ENCODE results near the gene PLEKHG3.

The PLEKHG3 gene

GRCh38 chr14:64728856-64729255, 24.6 kb downstream of the PLEKHG3 start:
- DNase-seq = no peak

GRCh38 chr14:64729386-64730060, 25.3 kb downstream of the PLEKHG3 start:
- DNase-seq = no peak

GRCh38 chr14:64730061-64730440, 25.8 kb downstream of the PLEKHG3 start:
- DNase-seq = no peak

DNA sequence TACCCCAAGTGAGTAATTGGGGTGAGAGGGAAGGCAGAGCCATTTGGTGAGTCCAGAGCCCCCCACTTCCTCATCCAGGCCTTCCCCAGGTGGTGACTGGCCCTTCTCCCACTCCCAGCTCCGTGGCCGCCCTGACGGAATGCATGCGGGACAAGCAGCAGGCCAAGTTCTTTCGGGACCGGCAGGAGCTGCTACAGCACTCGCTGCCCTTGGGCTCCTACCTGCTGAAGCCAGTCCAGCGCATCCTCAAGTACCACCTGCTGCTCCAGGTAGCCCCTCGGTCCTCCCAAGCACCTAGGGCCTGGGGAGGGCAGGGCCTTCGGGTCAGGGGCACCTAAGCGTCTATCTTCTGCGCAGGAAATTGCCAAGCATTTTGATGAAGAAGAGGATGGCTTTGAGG, 26.5 kb downstream of the PLEKHG3 start:
- no peak for DNase-seq

DNA sequence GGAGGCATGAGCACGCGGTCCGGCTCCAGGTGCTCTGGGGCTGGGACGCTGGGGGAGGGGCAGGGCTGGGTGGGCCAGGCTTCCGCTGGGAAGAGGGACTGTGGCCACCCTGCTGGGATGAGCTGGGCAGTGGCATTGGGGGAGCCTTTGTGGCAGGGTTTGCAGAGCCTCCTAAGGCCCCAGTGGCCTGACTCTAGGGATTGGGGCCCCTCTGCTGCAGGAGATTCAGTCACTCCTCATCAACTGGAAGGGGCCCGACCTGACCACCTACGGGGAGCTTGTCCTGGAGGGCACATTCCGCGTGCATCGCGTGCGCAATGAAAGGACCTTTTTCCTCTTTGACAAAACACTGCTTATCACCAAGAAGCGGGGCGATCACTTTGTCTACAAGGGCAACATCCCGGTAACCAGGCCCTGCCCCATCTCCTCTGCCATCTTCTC, 26.9 kb downstream of the PLEKHG3 start:
- DNase-seq = no peak

GRCh38 chr14:64732066-64732465, 27.8 kb downstream of the PLEKHG3 start:
- no peak for DNase-seq

DNA sequence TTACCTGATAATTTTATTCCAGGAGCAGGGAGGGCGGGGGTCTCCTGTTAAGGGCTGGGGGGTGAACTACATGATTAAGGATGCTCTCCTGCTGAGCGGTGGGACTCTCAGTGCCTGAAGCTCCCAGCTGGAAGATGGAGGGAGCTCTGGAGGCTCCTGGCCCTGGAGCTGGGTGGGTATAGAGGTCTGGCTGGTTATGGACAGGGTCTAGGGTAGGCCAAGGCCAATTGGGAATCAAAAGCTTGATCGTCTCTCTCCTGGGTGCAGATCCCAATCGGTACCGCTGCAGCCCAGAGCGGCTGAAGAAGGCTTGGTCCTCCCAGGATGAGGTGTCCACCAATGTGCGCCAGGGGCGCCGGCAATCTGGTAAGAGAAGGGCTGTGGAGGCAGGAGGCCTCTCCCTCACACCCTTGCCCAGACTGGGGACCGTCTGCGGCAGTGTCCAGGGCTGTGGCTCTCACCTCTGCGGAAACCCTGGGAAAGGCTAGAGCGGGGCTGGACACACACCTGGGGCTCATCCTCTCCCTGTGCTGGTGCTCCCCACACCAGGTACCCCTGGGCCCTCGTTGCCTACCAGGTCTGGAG, 28.4 kb downstream of the PLEKHG3 start:
- DNase-seq = no peak

DNA sequence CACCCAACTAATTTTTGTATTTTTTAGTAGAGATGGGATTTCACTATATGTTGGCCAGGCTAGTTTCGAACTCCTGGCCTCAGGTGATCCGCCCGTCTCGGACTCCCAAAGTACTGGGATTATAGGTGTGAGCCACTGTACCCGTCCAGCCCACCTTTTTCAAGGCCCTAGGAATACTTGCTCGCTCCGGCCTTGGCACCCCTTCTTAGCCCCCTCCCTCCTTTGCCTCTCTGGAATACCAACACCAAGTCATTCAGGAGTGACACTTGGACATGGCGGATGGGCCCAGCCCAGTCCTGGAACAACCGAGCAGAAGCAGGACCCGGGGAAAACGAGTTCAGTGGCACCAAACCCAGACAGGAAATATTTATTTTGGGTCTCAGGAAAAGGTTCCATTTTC, 29.1 kb downstream of the PLEKHG3 start:
- no peak for DNase-seq

- DNase-seq = no peak
These were observed 29.7 kb downstream of the PLEKHG3 start for GRCh38 chr14:64733899-64734298.

DNA sequence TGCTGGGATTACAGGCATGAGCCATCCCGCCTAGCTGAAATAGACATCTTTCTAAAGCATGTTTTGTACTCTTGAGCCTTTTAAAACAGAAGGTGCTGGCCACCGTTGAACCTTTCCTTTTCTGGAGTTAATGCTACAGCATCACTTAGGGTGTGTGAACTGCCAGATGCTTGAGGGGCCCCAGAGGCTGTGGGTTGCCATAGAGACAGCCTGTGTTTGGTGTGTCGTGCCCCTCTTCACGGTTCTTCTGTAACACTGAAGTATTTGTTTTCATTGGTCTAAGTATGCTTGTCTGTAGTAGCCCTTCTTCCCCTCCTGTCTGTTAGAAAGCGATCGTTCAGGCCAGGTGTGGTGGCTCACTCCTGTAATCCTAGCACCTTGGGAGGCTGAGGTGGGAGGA, 30.8 kb downstream of the PLEKHG3 start:
- no peak for DNase-seq

DNA sequence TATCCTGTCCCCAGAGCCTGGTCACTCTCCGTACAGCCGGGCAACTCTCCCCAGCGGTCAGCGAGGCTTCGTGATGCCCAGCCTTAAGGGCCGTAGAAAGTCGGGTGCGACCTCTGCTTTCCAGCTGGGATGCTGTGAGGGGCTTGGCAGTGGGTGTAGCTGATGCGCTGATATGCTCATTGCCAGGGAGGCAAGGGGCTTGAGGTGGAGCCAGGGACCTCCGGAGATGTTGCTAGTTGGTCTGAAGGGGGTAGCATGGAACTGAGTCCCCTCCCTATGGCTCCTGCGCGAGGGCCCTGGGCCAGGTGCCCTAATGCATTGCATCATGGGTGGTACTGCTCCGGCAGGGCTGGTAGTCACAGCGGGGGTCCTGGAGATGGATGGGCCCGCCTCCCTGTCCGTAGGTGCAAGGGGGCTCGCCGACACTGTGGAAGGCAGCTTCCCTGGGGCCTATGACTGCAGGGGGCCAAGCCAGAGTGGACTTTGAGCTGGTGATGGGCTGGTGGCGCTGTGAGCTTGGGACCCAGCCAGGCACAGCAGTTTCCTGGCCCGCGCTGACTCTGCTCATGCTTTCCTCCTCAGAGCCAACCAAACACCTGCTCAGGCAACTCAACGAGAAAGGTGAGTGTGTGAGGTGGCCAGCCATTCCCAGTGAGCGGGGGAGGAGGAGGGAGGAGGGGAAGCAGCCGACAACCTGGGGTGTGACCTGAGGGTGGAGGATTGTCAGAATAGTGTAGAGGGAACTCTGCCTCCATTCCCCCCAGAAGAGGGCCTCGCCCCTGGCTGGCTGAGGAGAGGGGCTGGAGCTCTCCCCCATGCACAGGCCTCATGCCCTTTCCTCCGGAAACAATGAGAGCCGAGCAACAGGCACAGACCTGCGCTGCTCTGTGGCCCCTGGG, 32.3 kb downstream of the PLEKHG3 start:
- DNase-seq = no peak

DNA sequence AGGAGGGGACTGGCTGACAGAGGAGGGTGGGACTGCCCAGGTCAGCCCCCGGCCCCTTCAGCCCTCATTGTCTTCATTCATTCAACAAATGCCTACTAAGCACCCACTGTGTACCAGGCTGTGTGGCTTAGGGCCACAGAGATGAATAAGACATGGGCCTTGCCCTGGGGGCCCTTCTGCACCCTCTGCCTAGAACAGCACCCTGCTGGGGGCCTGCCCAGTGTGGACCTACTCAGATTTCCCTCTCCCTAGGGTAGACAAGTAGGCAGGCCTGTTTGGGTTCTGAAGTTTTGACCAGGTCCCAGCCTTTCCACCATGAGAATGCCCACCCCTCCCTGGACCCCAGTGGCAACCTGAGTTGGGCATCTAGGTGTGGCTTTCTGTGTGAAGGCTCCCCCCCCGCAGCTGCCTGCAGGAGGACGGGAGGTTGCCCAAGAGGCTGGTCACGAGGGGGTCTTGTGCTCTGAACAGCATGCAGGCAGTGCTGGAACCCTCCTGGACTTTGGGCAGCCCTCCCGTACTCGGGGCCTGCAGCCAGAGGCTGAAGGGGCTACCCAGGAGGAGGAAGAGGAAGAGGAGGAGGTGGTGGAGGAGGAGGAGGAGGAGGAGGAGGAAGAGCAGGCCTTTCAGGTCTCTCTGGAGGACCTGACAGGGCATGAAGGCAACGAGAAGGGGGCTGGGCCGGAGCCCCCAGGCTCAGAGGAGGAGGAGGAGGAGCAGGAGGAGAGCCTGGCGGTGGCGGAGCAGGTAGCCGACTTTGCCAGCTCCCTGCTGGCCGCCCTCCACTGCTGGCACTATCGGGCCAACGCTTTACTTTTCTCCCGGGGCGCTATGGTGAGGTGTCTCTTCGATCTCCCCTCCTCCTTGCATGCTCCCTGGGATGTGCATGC, 33.4 kb downstream of the PLEKHG3 start:
- DNase-seq = no peak

DNA sequence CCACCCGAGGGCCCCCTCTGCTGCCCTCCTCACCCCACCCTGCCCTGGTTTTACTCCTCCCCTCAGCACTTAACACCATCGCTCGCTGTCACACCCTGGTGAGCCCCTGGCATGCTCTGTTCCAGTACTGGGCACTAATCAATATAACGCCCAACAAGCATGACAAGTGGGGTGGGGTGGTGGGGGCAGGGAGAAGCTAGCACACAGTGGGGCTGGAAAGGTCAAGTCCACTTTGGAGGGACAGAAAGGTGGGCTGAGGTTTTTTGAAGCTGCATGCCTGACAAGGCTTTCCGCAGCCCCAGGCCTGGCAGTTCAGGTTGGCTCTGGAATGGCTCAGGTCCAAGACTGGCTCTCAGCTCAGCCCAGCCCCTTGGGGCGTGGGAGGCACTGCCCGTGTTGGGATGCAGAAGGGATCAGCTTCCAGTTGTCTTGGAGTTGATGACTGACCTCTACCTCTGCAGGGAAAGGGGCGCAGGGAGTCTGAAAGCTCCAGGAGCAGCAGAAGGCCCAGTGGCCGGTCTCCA, 34.1 kb downstream of the PLEKHG3 start:
- no peak for DNase-seq

GRCh38 chr14:64741200-64741599, 37.0 kb downstream of the PLEKHG3 start:
- DNase-seq = no peak

DNA sequence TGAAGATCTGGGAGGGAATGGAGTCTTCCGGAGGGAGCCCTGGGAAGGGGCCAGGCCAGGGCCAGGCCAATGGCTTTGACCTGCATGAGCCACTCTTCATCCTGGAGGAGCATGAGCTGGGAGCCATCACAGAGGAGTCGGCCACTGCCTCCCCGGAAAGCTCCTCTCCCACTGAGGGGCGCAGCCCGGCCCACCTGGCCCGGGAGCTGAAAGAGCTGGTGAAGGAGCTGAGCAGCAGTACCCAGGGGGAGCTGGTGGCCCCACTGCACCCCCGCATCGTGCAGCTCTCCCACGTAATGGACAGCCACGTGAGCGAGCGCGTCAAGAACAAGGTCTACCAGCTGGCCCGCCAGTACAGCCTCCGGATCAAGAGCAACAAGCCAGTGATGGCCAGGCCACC, 37.7 kb downstream of the PLEKHG3 start:
- DNase-seq = no peak

DNA sequence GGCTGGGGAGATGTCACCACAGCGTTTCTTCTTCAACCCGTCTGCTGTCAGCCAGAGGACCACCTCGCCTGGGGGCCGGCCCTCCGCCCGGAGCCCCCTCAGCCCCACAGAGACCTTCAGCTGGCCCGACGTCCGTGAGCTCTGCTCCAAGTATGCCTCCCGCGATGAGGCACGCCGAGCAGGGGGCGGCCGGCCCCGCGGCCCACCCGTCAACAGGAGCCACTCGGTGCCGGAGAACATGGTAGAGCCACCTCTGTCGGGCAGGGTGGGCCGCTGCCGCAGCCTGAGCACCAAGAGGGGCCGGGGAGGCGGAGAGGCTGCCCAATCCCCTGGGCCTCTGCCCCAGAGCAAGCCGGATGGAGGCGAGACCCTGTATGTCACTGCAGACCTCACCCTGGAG, 38.8 kb downstream of the PLEKHG3 start:
- DNase-seq = no peak

GRCh38 chr14:64745511-64746091, 41.4 kb downstream of the PLEKHG3 start:
- no peak for DNase-seq

DNA sequence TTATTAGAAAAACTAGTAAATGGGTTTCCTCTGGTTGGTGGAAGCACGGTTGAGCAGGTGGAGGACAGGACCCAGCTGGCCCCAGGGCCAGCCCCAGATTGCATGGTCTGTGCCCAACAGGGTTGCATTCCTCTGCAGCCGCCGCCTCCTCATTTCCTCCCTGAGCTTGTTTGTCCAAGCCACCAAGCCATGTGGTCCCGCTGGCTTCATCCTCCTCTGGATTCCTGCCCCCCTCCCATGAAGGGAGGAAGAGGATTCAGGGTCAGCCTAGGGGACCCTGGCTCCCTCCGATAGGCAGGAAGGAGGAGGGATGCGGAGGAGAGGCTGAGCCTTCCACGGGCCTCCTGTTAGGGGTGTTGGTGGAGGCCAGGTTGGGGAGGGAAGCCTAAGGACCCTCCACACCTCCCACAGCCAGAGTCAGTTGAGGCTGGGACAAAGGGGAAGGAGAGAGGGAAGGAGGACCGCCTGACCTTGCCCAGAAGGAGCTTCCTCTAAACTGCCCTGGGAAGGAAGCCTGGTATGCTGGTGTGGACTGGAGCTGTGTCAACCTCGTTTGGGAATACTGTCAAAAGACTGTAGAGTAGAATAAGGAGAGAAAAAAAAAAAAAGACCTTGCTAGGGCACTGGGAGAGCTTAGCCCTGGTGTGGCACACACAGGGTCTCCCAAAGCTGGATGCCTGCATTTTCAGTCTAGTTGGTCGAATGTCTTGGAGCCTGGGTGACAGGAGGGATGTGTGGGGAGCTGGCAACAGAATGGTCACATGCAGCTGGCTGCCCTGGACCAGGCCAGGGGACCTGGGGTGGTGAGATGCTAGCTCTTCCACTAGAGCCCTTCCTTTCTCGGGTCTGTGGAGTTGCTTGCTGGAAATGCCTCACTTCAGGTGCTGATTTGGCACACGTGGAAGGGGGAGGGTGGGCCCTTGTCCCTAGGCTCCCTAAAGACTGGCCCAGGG, 42.4 kb downstream of the PLEKHG3 start:
- DNase-seq = no peak

DNA sequence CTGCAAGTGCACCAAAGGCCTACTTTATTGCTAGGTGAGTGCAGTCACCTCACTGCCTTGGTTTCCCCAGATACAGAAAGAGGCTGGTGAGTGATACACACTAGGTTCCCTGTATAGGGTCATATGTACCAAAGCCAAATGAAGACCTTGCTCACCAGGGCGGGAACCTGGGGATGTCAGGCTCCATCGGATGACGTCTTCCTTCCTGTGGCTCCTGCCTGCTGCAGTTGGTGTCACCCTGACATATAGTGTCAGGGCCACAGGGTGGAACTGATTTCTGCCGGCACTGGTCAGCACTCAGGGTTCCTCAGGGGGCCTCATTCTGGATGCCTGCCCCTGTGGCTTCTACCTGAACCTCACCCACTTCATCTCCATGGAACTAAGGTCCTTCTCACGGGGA, 43.1 kb downstream of the PLEKHG3 start:
- no peak for DNase-seq

- no peak for DNase-seq
These were observed 44.3 kb downstream of the PLEKHG3 start for GRCh38 chr14:64748521-64748920.

Measured in activated CD8-positive, alpha-beta memory T cell treated with anti-CD3 and anti-CD28 coated beads, Interleukin-2, amount 50 U/mL, for 4 hours (primary cell).